HT1080 (cell line): Measurements from ENCODE around the gene ANKRD44. TPM values are rescaled to one million over a fixed set of nuclear protein-coding genes. Genes with fewer than 3 reads are reported as not detected.

Source experiments
- total RNA-seq: library from RNA; depleted of rRNA; stranded (reverse); fragments of >200 nt; shearing (Covaris generic); gene quantifications from 2 replicates; pipeline ENCODE4 v1.2.3, GENCODE V29; 2014; rRNA removed

Gene ANKRD44
- total RNA-seq, 1 experiment from 2014 or later, result 16.0 TPM

Other genes starting within 250 kb of the ANKRD44 start
- gene SF3B1, start 124.2 kb upstream of the ANKRD44 start, total RNA-seq, result 137 and 168 TPM in 2 replicates
- 20.2 and 22.3 TPM in 2 replicates for gene COQ10B, start 142.8 kb upstream of the ANKRD44 start, total RNA-seq
- 475 and 581 TPM in 2 replicates for gene HSPD1, start 189.1 kb upstream of the ANKRD44 start, total RNA-seq
- 266 and 324 TPM in 2 replicates for gene HSPE1, start 189.6 kb upstream of the ANKRD44 start, total RNA-seq
- gene MOB4, start 205.3 kb upstream of the ANKRD44 start, total RNA-seq, result 20.1 and 26.2 TPM in 2 replicates